LNCaP clone FGC (cell line): ENCODE measurements around the gene BRIP1.

Source experiments
- DNase-seq: peaks from one replicate; pipeline ENCODE4 v3.0.0-alpha.2; 2011; ENCODE audit warnings: low read depth
- H3K4me3 ChIP-seq: 2 replicates; pipeline ENCODE4 v1.5.1; 2011; ENCODE audit warnings: mild to moderate bottlenecking, low read depth, low read length, control low read depth
- CTCF ChIP-seq: IDR thresholded peaks from 2 replicates; pipeline ENCODE4 v1.5.1; 2012; ENCODE audit warnings: mild to moderate bottlenecking; ENCODE audit not compliant: control insufficient read depth, insufficient read depth; ENCODE audit errors: extremely low read depth

BRIP1 gene

GRCh38 chr17:61702450-61702849 is 160.9 kb downstream of the BRIP1 start:
- TF ChIP-seq CTCF, result no peak
- no peak overlapping the region for H3K4me3 ChIP-seq
- no peak for DNase-seq

- no peak for TF ChIP-seq CTCF
- DNase-seq, result no peak
- H3K4me3 ChIP-seq, result no peak overlapping the region
Measured at GRCh38 chr17:61701978-61702377, 161.3 kb downstream of the BRIP1 start.

- H3K4me3 ChIP-seq, result no peak overlapping the region
- no peak for TF ChIP-seq CTCF
- no peak for DNase-seq
Measured at GRCh38 chr17:61701334-61701733, 162.0 kb downstream of the BRIP1 start.

- no peak for DNase-seq
- H3K4me3 ChIP-seq, result no peak overlapping the region
- TF ChIP-seq CTCF, result no peak
Measured at GRCh38 chr17:61700252-61700651, 163.1 kb downstream of the BRIP1 start.

- no peak for TF ChIP-seq CTCF
- no peak for DNase-seq
- H3K4me3 ChIP-seq, result no peak overlapping the region
Measured at GRCh38 chr17:61699694-61700093, 163.6 kb downstream of the BRIP1 start.

- no peak for DNase-seq
- no peak overlapping the region for H3K4me3 ChIP-seq
- TF ChIP-seq CTCF, result no peak
Measured at GRCh38 chr17:61699032-61699431, 164.3 kb downstream of the BRIP1 start.

GRCh38 chr17:61698244-61698643 is 165.1 kb downstream of the BRIP1 start:
- no peak for TF ChIP-seq CTCF
- H3K4me3 ChIP-seq, result no peak overlapping the region
- no peak for DNase-seq
